Left lung (tissue), 10 donors: ENCODE measurements around the gene PAM. TPM values are rescaled to one million over a fixed set of nuclear protein-coding genes. Genes with fewer than 3 reads are reported as not detected.

Experiments used
- ATAC-seq: fragments of 200-7000 bp; cut with Tn5 transposase; one replicate; pipeline ENCODE4 v1.9.1; 2020; ENCODE audit warnings: moderate library complexity
- DNase-seq, 4 donors: peaks; one replicate each; pipeline ENCODE4 v3.0.0-alpha.2; 2013 to 2020
- H3K27ac ChIP-seq, 2 donors: fragments of 200-600 bp; sonication (generic) in 1 of 2; one replicate each; pipeline versions ENCODE4 v1.5.0 to v1.8.0; 2020 to 2021
- H3K27me3 ChIP-seq, 2 donors: fragments of 200-600 bp; sonication (generic) in 1 of 2; one replicate each; pipeline versions ENCODE4 v1.5.0 to v1.8.0; 2020 to 2021
- H3K36me3 ChIP-seq, 2 donors: fragments of 200-600 bp; sonication (generic) in 1 of 2; one replicate each; pipeline versions ENCODE4 v1.5.0 to v1.8.0; 2020 to 2021
- H3K4me1 ChIP-seq, 2 donors: fragments of 200-600 bp; one replicate each; pipeline ENCODE4 v1.8.0; 2021
- H3K4me3 ChIP-seq, 2 donors: fragments of 200-600 bp; sonication (generic) in 1 of 2; one replicate each; pipeline versions ENCODE4 v1.5.0 to v1.8.0; 2020 to 2021; ENCODE audit warnings: mild to moderate bottlenecking in 1 of 2
- H3K9me3 ChIP-seq, 2 donors: fragments of 200-600 bp; sonication (generic) in 1 of 2; one replicate each; pipeline versions ENCODE4 v1.5.0 to v1.8.0; 2020 to 2021
- intact Hi-C, 2 donors: fragments of 100-400 bp; cut with DNase I; formaldehyde crosslinking; loops; one replicate each; pipeline versions ENCODE4 v1.11.2 to v1.14.2; 2022
- polyA plus RNA-seq, 6 donors: library from polyadenylated mRNA; unstranded; fragments of 120-200 nt; gene quantifications; one replicate each; pipeline ENCODE4 v1.2.1, GENCODE V29; 2013; ENCODE audit not compliant: insufficient read length in 6 of 6
- total RNA-seq, 2 donors: library from RNA; stranded (reverse); fragmentation: NEBNext Ultra II Directional; extraction: Animal tissue kit (Norgen Biotek cat#: 25700); gene quantifications; one replicate each; pipeline ENCODE4 v1.2.1, GENCODE V29; 2021
- TF ChIP-seq, protein P1 (sequence below), 2 donors: fragments of 200-600 bp; sonication (generic) in 1 of 2; IDR thresholded peaks; one replicate each; pipeline versions ENCODE4 v1.5.0 to v1.8.0; 2021; ENCODE audit warnings: antibody characterized with exemption in 2 of 2
- donor health status: DM: no; HTN: yes; CAD: no.
- donor health status: DM: no; HTN: no; CAD: no.

The PAM gene
- total and polyA plus RNA-seq, 8 donors, result 93.3 to 427 (median 145) TPM

DNA sequence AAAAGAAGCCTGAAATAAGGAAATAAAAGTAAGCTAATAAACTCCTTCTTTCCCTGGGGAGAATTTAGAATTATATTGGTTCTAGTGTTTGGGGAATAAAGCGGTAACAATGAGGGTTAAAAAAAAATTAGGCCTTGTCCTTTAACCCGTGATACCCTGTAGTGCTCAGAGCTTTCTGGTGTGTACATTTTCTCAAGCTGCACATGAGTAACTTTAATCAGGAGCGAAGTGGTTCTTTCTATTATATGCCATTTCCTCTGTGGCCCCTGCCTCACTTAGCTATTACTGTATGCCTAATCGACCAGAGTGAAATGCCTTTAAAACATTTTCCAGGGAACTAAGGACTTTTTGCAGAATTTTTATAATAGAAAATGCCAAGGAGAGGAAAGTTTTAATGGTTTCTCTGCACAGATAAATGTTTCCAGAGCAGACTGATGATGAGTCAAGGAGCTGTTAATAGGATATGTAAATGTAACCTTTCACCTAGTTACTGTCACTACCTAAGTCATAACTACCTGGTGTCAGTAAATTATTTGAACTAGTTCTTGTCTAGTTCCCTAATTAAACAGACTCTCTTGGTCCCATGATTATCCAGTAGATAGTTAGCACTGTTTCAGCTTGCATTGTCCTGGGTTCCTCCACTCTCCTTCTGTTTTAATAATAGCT, 7.6 kb downstream of the PAM start:
- ATAC-seq, result peak; percentile 29
- H3K36me3 ChIP-seq, result no peaks in the 10 kb centered on the region
- intact Hi-C loops, result no loop called here
- H3K4me3 ChIP-seq, result no peak overlapping the region
- TF ChIP-seq, protein P1, sequence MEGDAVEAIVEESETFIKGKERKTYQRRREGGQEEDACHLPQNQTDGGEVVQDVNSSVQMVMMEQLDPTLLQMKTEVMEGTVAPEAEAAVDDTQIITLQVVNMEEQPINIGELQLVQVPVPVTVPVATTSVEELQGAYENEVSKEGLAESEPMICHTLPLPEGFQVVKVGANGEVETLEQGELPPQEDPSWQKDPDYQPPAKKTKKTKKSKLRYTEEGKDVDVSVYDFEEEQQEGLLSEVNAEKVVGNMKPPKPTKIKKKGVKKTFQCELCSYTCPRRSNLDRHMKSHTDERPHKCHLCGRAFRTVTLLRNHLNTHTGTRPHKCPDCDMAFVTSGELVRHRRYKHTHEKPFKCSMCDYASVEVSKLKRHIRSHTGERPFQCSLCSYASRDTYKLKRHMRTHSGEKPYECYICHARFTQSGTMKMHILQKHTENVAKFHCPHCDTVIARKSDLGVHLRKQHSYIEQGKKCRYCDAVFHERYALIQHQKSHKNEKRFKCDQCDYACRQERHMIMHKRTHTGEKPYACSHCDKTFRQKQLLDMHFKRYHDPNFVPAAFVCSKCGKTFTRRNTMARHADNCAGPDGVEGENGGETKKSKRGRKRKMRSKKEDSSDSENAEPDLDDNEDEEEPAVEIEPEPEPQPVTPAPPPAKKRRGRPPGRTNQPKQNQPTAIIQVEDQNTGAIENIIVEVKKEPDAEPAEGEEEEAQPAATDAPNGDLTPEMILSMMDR (IDR thresholded peaks at IDR 0.05), result no peak
- no peak for DNase-seq
- H3K27me3 ChIP-seq, result no peaks in the 10 kb centered on the region
- peaks cover 8 to 60% of the 10 kb centered on the region in 2 donors for H3K4me1 ChIP-seq
- H3K27ac ChIP-seq, result peak overlapping the region; percentile 63 to 73
- no peaks in the 10 kb centered on the region for H3K9me3 ChIP-seq

DNA sequence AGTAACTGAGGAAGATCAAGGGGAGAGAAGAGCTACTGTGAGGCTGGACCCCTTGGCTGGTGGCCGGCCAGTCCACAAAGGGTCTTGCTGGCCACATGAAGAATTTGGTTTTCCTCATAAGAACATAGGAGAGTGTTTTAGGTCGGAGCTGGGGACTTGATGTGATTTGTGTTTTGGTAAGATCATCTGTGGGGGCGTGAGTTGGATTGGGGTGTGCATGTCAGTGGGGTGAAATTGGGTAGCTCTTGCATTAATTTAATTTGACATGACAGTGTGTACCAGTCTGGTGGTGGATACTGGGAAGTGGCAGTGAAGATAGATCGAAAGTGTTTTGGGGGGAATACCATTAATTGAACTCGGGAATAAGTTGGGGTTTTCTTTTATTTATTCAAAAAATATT, 8.6 kb downstream of the PAM start:
- ATAC-seq, result no peak
- DNase-seq, result no peak
- no peaks in the 10 kb centered on the region for H3K9me3 ChIP-seq
- TF ChIP-seq, protein P1 (IDR thresholded peaks at IDR 0.05), result no peak
- H3K4me3 ChIP-seq, result no peak overlapping the region
- no peaks in the 10 kb centered on the region for H3K27me3 ChIP-seq
- no peaks in the 10 kb centered on the region for H3K36me3 ChIP-seq
- H3K4me1 ChIP-seq, result peaks cover 8 to 54% of the 10 kb centered on the region in 2 donors
- H3K27ac ChIP-seq, result peak overlapping the region; percentile 63 to 73
- intact Hi-C loops, result no loop called here

DNA sequence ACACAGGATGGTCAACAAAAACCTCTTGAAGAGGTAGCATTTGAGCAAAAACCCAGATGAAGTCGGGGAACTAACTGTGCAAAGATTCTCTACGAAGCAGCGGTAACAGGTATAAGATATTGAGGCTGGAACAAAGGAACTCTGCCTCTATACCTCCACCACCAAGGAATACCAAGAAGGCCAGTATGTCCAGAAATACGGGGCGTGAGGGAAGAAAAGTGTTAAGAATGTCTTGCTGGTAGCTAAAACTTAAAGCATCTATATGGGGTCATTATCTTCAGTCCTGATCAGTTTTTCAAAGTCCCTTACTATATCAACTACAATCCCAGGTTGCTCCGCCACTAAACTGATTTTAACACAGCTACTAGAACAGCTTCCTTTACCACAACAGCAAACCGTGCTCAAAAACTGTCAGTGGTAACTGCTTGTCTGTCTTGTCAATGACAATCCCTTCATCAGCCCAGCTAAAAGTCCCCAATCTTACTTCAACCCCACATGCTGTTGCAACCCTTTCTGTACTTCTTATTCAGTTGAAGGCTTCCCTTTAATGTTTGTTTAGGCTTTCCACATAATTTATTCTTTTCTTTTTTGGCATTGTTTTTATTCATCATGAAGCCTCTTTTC, 9.4 kb downstream of the PAM start:
- intact Hi-C loops, result no loop called here
- TF ChIP-seq, protein P1 (IDR thresholded peaks at IDR 0.05), result no peak
- DNase-seq (no peak), ATAC-seq (no peak)
- Histone ChIP-seq H3K4me1 (peaks cover 8 to 47% of the 10 kb centered on the region in 2 donors), H3K27me3 (no peaks in the 10 kb centered on the region), H3K27ac (no peak overlapping the region), H3K9me3 (no peaks in the 10 kb centered on the region), H3K4me3 (no peak overlapping the region), H3K36me3 (no peaks in the 10 kb centered on the region)

DNA sequence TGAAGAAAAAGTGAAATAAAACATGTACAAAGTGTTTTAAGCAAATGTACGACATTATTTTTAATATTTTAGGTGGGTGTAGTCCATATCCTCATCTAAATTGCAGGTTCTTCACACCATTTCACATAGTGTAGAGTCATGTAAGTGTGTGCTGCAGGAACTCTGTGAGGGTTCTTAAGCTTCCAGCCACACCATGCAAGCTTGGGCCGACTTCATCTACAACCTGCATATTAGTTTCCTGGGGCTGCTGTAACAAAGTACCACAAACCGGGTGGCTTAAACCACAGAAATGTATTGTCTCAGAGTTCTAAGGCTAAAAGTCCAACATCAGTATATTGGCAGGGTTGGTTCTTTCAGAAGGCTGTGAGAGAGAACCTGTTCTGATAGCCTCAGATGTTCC, 10.2 kb downstream of the PAM start:
- no peak overlapping the region for H3K27ac ChIP-seq
- no peak for ATAC-seq
- intact Hi-C loops, result no loop called here
- H3K36me3 ChIP-seq, result no peaks in the 10 kb centered on the region
- H3K4me3 ChIP-seq, result no peak overlapping the region
- TF ChIP-seq, protein P1 (IDR thresholded peaks at IDR 0.05), result no peak
- H3K4me1 ChIP-seq, result peaks cover 8 to 44% of the 10 kb centered on the region in 2 donors
- DNase-seq, result no peak
- H3K9me3 ChIP-seq, result no peaks in the 10 kb centered on the region
- no peaks in the 10 kb centered on the region for H3K27me3 ChIP-seq

DNA sequence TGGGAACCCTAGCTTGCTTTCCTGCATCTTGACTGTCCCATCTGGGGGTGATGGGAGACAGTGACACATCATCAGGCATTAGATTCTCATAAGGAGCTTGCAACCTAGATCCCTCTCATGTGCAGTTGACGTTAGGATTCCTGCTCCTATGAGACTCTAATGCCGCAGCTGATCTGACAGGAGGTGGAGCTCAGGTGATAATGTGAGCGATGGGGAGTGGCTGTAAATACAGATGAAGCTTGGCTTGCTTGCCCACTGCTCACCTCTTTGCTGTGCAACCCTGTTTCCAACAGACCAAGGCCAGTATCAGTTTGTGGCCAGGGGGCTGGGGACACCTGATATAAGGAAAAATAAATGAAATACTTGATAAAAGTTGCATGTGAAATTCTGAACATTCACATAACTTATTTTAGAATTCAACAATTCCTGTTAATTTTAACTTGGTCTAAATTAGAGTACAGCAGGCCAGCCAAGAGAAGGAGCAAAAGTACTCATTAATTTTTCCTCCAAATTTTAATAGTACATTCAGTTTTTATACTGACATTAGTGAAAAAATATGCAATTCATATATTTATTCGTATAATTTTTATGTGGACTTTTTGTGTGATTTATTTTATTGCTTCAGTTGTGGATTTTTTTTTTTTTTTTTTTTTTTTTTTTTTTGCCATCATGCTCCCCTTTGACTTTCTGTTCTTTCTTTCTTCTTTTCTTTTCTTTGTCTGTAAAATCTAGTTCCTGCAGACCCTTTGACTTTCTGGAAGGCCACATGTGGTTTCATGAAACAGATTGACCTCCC, 11.4 kb downstream of the PAM start:
- H3K27me3 ChIP-seq, result no peaks in the 10 kb centered on the region
- peaks cover 14 to 42% of the 10 kb centered on the region in 2 donors for H3K4me1 ChIP-seq
- H3K4me3 ChIP-seq, result no peak overlapping the region
- ATAC-seq, result no peak
- no peak overlapping the region for H3K27ac ChIP-seq
- TF ChIP-seq, protein P1 (IDR thresholded peaks at IDR 0.05), result no peak
- H3K9me3 ChIP-seq, result no peaks in the 10 kb centered on the region
- intact Hi-C loops, result no loop called here
- no peak for DNase-seq
- H3K36me3 ChIP-seq, result no peaks in the 10 kb centered on the region
